Activated naive CD4-positive, alpha-beta T cell treated with anti-CD3 and anti-CD28 coated beads, Interleukin-2, amount 50 U/mL, for 24 hours (primary cell): ENCODE results near the gene PFKFB4.
"Not testable (repeated sequence)": the region's sequence is repeated elsewhere in the genome, so short reads cannot be mapped to it uniquely, and the experiment has no call there.

Experiments
- H3K27ac Mint-ChIP-seq: one replicate; pipeline ENCODE4 v1.8.0; 2021; ENCODE audit warnings: mild to moderate bottlenecking, mixed read lengths
- H3K27me3 Mint-ChIP-seq: one replicate; pipeline ENCODE4 v1.8.0; 2021; ENCODE audit warnings: mixed read lengths
- H3K36me3 Mint-ChIP-seq: one replicate; pipeline ENCODE4 v1.8.0; 2021; ENCODE audit warnings: mixed read lengths
- H3K4me1 Mint-ChIP-seq: one replicate; pipeline ENCODE4 v1.8.0; 2021; ENCODE audit warnings: mixed read lengths
- H3K4me3 Mint-ChIP-seq: one replicate; pipeline ENCODE4 v1.8.0; 2021; ENCODE audit warnings: mild to moderate bottlenecking, mixed read lengths
- H3K9me3 Mint-ChIP-seq: one replicate; pipeline ENCODE4 v1.8.0; 2021; ENCODE audit warnings: mixed read lengths

Gene PFKFB4

DNA sequence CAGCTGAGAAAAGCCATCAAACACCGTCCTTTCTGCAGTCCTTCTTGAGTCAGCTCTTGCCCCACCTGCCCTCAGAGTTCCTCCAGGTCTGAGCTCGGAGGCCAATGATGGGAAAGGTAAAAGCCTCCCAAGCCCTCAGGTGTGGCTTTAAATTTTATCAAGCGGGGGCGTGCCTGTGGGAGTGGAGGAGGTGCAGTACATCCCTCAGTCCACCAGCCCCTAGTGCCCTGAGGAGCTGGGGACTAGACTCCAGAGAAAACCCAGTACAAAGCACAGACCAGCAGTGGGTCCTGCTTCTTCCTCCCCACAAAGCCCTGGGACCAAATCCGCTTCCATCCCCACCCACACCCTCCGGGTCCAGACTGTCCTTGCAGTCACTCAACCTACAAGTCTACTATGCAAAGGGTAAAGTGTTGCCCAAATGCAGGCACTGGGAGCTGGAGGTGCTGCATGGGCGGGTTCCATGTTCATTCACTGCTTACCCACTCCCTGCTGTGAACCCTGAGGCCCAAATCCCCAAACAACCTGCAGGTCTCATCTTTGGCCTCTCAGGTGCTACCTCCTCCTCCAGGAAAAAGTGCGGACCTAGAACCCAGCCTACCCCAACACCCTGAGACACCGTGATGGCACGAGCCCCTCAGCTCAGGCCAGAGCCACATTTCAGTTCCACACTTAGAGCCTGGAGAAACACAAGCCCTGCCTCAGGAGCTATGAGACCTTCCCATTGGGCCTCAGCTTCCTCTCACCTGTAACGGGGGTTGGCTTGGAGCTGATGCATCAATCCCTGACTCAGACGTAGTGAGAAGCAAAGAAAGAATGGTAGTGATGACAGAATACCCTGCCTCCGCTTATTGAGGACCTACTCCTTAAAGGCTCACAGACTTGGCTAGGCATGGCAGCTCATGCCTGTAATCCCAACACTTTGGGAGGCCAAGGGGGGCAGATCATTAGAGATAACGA lies 2.4 kb downstream of the PFKFB4 start:
- H3K4me1 Mint-ChIP-seq: peaks cover 17% of the 10 kb centered on the region
- H3K9me3 Mint-ChIP-seq: no peaks in the 10 kb centered on the region
- no peak overlapping the region for H3K27ac Mint-ChIP-seq
- no peaks in the 10 kb centered on the region for H3K27me3 Mint-ChIP-seq
- no peaks in the 10 kb centered on the region for H3K36me3 Mint-ChIP-seq
- H3K4me3 Mint-ChIP-seq: no peak overlapping the region

DNA sequence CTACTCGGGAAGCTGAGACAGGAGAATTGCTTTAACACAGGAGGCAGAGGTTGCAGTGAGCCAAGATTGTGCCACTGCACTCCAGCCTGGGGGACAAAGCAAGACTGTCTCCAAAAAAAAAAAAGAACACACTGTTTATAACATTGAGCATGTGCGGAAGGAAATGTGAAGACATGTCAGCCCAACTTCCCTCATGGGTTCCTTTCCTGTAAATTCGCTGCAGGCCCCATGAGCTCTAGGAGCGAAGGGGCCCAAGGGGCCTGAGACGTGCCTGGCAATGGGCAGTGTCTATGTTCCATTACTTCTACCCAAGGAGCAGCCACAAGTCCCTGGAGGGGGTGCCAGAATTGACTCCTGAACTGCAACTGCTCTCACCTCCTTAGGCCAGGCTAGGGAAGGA lies 3.2 kb downstream of the PFKFB4 start:
- Mint-ChIP-seq H3K4me1 (peaks cover 19% of the 10 kb centered on the region), H3K4me3 (no peak overlapping the region), H3K27me3 (no peaks in the 10 kb centered on the region), H3K9me3 (no peaks in the 10 kb centered on the region), H3K36me3 (no peaks in the 10 kb centered on the region), H3K27ac (no peak overlapping the region)

GRCh38 chr3:48552111-48552951 lies 4.3 kb downstream of the PFKFB4 start:
- Mint-ChIP-seq H3K4me1 (peaks cover 14% of the 10 kb centered on the region), H3K9me3 (no peaks in the 10 kb centered on the region), H3K27ac (peak overlapping the region; percentile 59), H3K4me3 (no peak overlapping the region), H3K36me3 (no peaks in the 10 kb centered on the region), H3K27me3 (no peaks in the 10 kb centered on the region)

DNA sequence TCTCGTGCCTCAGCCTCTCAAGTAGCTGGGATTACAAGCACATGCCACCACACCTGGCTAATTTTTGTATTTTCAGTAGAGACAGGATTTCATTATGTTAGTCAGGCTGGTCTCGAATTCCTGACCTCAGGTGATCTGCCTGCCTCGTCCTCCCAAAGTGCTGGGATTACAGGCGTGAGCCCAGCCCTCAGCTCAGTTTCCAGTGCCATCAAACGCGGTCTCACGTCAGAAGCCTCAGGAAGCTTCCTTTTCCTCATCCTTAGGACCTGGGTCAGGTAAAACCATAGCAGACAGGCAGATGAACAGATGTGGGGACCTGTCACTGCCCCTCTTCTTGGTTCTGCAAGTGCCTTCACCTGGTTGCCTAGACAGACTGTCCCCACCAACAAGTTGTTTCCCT lies 5.0 kb downstream of the PFKFB4 start:
- H3K4me3 Mint-ChIP-seq, H3K27ac Mint-ChIP-seq, H3K27me3 Mint-ChIP-seq, H3K9me3 Mint-ChIP-seq, H3K36me3 Mint-ChIP-seq: not testable (repeated sequence)
- peaks cover 15% of the 10 kb centered on the region for H3K4me1 Mint-ChIP-seq

DNA sequence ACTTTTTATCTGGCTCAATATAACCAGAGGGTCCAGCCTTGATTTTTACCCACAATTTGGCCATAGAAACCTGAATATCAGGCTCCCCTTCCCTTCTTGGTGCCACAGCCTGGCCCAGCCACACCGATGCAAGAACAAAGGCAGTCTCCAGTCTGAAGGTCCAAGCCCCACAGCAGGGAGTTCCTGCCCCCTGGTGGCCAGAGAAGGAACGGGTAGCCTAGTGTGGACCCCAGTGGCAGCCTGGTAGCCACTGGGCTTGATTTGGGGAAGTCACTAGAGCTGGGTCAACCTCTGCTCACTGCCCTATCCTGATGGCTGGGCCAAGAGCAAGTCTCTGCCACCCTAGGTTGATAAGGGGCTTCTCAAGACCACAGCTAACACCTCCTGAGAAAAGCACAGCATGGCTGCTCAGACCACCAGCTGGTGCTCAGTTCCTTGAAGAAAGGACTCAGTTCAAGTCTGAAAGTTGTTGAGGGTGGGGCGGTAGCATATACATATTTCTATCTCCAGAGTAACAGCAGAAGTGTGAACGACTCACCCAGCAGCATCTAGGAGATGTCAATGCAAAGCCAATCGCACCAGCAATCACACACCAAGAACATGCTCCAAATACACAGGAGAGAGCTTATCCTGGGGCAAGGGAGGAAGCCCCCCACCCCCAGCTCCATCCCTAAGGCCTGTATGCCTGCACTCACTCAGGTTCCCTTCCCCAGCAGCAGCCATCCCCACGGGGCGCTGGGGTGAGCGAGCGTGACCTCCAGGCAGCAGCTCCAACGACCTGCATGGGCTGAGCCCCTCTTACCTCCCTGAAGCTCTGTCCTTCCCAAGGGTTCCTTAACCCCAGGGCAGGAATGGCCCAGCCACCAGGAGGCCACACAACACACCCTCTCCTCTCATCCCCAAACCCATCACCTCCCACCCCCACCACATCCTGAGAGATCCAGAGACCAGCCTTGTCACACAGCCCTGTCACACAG lies 7.6 kb downstream of the PFKFB4 start:
- no peaks in the 10 kb centered on the region for H3K36me3 Mint-ChIP-seq
- H3K4me3 Mint-ChIP-seq: no peak overlapping the region
- H3K27me3 Mint-ChIP-seq: no peaks in the 10 kb centered on the region
- H3K9me3 Mint-ChIP-seq: no peaks in the 10 kb centered on the region
- H3K27ac Mint-ChIP-seq: no peak overlapping the region
- H3K4me1 Mint-ChIP-seq: peaks cover 20% of the 10 kb centered on the region

GRCh38 chr3:48548126-48548525 lies 8.5 kb downstream of the PFKFB4 start:
- Mint-ChIP-seq H3K4me3 (no peak overlapping the region), H3K27ac (no peak overlapping the region), H3K36me3 (no peaks in the 10 kb centered on the region), H3K4me1 (peaks cover 20% of the 10 kb centered on the region), H3K27me3 (no peaks in the 10 kb centered on the region), H3K9me3 (no peaks in the 10 kb centered on the region)

DNA sequence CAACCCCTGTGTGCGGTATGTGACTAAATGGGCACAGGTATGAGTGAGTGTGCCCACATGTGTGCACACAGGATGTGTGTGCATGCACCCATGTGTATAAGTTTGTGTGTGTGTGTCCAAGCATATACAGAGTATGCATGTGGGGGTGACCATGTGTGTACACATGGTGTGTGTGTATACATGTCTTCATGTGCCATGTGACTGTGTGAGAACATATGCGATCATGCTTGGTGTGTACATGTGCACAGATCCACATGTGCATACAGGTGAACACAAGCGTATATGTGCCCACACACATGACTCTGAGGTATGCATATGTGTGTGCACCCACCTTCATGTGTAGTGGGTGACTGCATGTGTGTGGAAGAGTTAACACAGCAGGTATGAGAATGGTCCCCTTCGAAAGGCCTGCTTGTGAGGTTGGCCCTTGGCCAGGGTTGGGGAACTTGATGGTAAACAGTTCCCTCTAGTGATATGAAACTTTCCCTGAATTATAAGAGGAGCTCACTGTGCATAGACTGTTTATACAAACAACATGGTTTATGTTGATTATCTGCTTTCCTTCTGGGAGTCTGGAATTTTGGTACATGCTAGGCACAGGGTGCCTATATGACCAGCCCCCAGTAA lies 10.3 kb downstream of the PFKFB4 start:
- H3K36me3 Mint-ChIP-seq: peaks cover 2% of the 10 kb centered on the region
- peaks cover 20% of the 10 kb centered on the region for H3K4me1 Mint-ChIP-seq

GRCh38 chr3:48544141-48544540 lies 12.5 kb downstream of the PFKFB4 start:
- Mint-ChIP-seq H3K9me3 (no peaks in the 10 kb centered on the region), H3K27ac (no peak overlapping the region), H3K27me3 (no peaks in the 10 kb centered on the region), H3K4me3 (no peak overlapping the region), H3K4me1 (peaks cover 20% of the 10 kb centered on the region), H3K36me3 (peaks cover 2% of the 10 kb centered on the region)

More for the DNA sequence above, 10.3 kb downstream of the PFKFB4 start:
- Mint-ChIP-seq H3K9me3 (no peaks in the 10 kb centered on the region), H3K4me3 (no peak overlapping the region), H3K27me3 (no peaks in the 10 kb centered on the region), H3K27ac (no peak overlapping the region)

DNA sequence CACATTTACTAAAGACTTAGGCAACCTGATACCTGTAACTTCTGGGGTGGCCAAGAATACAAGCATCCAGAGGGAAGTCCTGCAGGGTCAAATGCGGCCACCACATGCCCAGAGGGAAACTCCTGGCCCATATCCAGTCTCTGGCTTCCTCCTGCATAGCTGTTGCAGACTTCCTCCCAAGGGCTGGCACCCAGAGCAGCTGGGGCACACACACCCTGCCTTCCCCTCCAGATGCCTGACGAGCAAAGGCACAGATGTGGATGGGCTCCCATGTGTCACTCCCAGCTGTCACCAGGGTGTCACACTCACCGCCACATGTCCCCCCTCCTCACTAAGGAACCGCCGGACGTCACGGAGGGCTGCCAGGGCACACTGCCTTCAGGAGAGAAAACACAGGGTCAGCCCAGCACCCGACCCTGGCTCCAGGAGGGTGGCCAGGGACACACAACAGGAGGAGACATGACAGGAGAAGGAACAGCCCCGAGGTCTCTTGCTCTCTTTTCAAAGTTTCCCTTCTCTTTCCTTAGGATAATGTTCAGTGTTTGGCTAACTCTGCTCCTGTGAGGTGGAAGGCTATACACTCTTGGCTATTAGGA lies 13.2 kb downstream of the PFKFB4 start:
- Mint-ChIP-seq H3K9me3 (no peaks in the 10 kb centered on the region), H3K4me3 (no peak overlapping the region), H3K4me1 (peaks cover 15% of the 10 kb centered on the region), H3K27ac (no peak overlapping the region), H3K36me3 (peaks cover 2% of the 10 kb centered on the region), H3K27me3 (no peaks in the 10 kb centered on the region)

DNA sequence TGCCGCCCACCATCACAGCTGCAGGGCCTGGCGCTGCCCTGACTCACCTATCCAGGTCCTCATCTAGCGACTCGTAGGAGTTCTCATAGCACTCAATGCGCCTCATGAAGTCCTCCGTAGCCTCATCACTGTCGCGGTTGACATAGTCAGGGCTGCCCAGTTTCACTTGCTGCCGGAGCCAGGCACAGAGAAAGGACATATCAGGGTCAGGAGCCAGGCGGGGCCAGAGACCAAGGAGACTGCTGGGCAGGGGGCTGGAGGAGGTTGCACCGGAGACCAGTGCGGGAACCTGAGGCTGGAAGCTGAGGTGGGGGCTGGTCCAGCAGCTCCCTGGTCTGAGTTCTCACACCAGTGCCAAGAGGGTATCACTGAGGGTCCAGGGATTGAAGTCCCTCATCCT lies 18.2 kb downstream of the PFKFB4 start:
- no peak overlapping the region for H3K27ac Mint-ChIP-seq
- no peaks in the 10 kb centered on the region for H3K9me3 Mint-ChIP-seq
- no peaks in the 10 kb centered on the region for H3K27me3 Mint-ChIP-seq
- no peak overlapping the region for H3K4me3 Mint-ChIP-seq
- H3K4me1 Mint-ChIP-seq: peaks cover 8% of the 10 kb centered on the region
- peaks cover 2% of the 10 kb centered on the region for H3K36me3 Mint-ChIP-seq

- Mint-ChIP-seq H3K9me3 (no peaks in the 10 kb centered on the region), H3K4me3 (no peak overlapping the region), H3K27me3 (no peaks in the 10 kb centered on the region), H3K4me1 (peaks cover 15% of the 10 kb centered on the region), H3K27ac (no peak overlapping the region), H3K36me3 (peaks cover under 1% of the 10 kb centered on the region)
Measured at GRCh38 chr3:48536785-48537184, 19.8 kb downstream of the PFKFB4 start.

DNA sequence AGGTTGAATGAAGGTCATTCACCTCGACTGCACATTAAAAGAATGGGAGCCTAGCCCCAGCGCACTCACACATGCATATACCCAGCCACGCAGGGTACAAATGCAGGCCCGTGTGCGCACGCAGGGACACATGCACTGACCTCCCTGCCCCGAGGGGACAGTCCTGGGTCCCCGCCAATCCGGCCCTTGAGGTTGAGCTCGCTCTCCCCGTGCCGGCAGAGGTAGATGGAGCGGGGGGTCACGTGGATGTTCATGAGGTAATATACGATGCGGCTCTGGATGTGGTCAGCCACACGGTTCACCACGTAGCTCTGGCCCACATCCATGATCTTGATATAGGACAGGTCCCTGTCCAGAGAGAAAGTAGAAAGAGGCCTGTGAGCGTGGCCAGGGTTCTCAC lies 20.5 kb downstream of the PFKFB4 start:
- H3K27ac Mint-ChIP-seq: no peak overlapping the region
- no peaks in the 10 kb centered on the region for H3K36me3 Mint-ChIP-seq
- H3K4me1 Mint-ChIP-seq: peaks cover 15% of the 10 kb centered on the region
- no peak overlapping the region for H3K4me3 Mint-ChIP-seq
- no peaks in the 10 kb centered on the region for H3K27me3 Mint-ChIP-seq
- H3K9me3 Mint-ChIP-seq: no peaks in the 10 kb centered on the region

- H3K9me3 Mint-ChIP-seq: no peaks in the 10 kb centered on the region
- no peaks in the 10 kb centered on the region for H3K27me3 Mint-ChIP-seq
- H3K4me3 Mint-ChIP-seq: no peak overlapping the region
- H3K36me3 Mint-ChIP-seq: no peaks in the 10 kb centered on the region
- peaks cover 15% of the 10 kb centered on the region for H3K4me1 Mint-ChIP-seq
- H3K27ac Mint-ChIP-seq: no peak overlapping the region
Measured at GRCh38 chr3:48535578-48535977, 21.0 kb downstream of the PFKFB4 start.

DNA sequence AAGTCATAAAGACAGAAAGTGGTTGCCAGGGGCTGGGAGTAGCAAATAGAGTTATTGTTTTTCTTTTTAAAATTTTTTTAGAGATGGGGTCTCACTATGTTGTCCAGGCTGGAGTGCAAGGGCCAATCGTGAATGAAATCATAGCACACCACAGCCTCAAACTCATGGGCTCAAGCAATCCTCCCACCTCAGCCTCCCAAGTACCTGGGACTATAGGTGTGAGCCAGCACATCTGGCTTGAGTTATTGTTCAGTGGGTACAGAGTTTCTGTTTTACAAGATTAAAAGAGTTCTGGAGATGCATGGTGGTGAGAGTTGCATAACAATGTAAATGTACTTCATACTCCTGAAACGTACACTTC lies 23.6 kb downstream of the PFKFB4 start:
- H3K4me1 Mint-ChIP-seq: peaks cover 15% of the 10 kb centered on the region
- no peak overlapping the region for H3K4me3 Mint-ChIP-seq

More for the DNA sequence above, 23.6 kb downstream of the PFKFB4 start:
- no peaks in the 10 kb centered on the region for H3K9me3 Mint-ChIP-seq
- H3K27me3 Mint-ChIP-seq: no peaks in the 10 kb centered on the region
- no peaks in the 10 kb centered on the region for H3K36me3 Mint-ChIP-seq
- no peak overlapping the region for H3K27ac Mint-ChIP-seq
